Prostate gland (tissue), 2 donors: ENCODE data around the gene SCAF11.

ENCODE experiments used
- POLR2A ChIP-seq: fragments of 450-650 bp; IDR thresholded peaks from one replicate; pipeline ENCODE4 v1.6.1; 2016; ENCODE audit warnings: antibody characterized with exemption, mild to moderate bottlenecking
- POLR2AphosphoS5 ChIP-seq: sonication (generic); formaldehyde crosslinking; IDR thresholded peaks from one replicate; pipeline ENCODE4 v1.6.1; 2017; ENCODE audit warnings: antibody characterized with exemption
- TF ChIP-seq, protein P1 (sequence below), 4 experiments: fragments of 200-600 bp in 2 of 4; fragments of 450-650 bp in 2 of 4; sonication (generic) in 2 of 4; IDR thresholded peaks; 1 replicate in 3 of 4; 2 replicates in 1 of 4; pipeline ENCODE4 v1.5.1; 2016 to 2019; ENCODE audit warnings: antibody characterized with exemption in 4 of 4, mild to moderate bottlenecking in 2 of 4, moderate library complexity in 2 of 4

DNA sequence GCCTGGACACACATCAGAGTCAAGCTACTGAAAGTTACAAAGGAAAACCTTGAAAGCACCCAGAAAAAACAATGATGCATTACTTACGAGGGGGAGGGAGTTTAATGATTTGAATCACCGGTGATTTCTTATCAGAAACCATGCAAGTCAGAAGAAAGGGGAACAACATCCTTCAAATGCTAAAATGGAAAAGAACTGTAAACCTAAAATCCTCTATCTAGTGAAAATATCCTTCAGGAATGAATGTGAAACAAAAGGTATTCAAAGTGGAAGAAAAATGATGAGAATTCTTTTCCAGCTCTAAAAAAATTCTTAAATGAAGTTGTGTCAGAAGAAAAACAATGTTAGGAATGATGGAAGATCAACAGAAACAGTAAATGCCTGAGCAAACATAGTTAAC lies 16.8 kb downstream of the SCAF11 start:
- TF ChIP-seq POLR2A (no peak), POLR2AphosphoS5 (no peak)
- TF ChIP-seq, protein P1, sequence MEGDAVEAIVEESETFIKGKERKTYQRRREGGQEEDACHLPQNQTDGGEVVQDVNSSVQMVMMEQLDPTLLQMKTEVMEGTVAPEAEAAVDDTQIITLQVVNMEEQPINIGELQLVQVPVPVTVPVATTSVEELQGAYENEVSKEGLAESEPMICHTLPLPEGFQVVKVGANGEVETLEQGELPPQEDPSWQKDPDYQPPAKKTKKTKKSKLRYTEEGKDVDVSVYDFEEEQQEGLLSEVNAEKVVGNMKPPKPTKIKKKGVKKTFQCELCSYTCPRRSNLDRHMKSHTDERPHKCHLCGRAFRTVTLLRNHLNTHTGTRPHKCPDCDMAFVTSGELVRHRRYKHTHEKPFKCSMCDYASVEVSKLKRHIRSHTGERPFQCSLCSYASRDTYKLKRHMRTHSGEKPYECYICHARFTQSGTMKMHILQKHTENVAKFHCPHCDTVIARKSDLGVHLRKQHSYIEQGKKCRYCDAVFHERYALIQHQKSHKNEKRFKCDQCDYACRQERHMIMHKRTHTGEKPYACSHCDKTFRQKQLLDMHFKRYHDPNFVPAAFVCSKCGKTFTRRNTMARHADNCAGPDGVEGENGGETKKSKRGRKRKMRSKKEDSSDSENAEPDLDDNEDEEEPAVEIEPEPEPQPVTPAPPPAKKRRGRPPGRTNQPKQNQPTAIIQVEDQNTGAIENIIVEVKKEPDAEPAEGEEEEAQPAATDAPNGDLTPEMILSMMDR (IDR thresholded peaks at IDR 0.05): no peak
